Amniotic stem cell (primary cell): ENCODE results near the gene NR5A1.

Experiments
- DNase-seq: peaks from one replicate; lab custom pipeline; 2025; lab: John Stamatoyannopoulos, UW

NR5A1 gene

GRCh38 chr9:124480621-124480981 is 26.6 kb downstream of the NR5A1 start:
- DNase-seq, result no peak

- DNase-seq, result no peak
These were observed 27.1 kb downstream of the NR5A1 start for GRCh38 chr9:124479947-124480620.

- DNase-seq, result no peak
These were observed 27.8 kb downstream of the NR5A1 start for GRCh38 chr9:124479371-124479770.

GRCh38 chr9:124478354-124478753 is 28.8 kb downstream of the NR5A1 start:
- no peak for DNase-seq

GRCh38 chr9:124477648-124478285 is 29.4 kb downstream of the NR5A1 start:
- no peak for DNase-seq

GRCh38 chr9:124477211-124477647 is 30.0 kb downstream of the NR5A1 start:
- DNase-seq, result no peak

- DNase-seq, result no peak
These were observed 31.1 kb downstream of the NR5A1 start for GRCh38 chr9:124475868-124476690.

- DNase-seq, result no peak
These were observed 31.9 kb downstream of the NR5A1 start for GRCh38 chr9:124475158-124475867.

- DNase-seq, result no peak
These were observed 33.0 kb downstream of the NR5A1 start for GRCh38 chr9:124474151-124474550.

GRCh38 chr9:124473310-124473709 is 33.9 kb downstream of the NR5A1 start:
- no peak for DNase-seq

- no peak for DNase-seq
These were observed 34.4 kb downstream of the NR5A1 start for GRCh38 chr9:124472770-124473169.

GRCh38 chr9:124471761-124472160 is 35.4 kb downstream of the NR5A1 start:
- DNase-seq, result no peak

GRCh38 chr9:124470726-124471125 is 36.5 kb downstream of the NR5A1 start:
- no peak for DNase-seq

GRCh38 chr9:124470306-124470705 is 36.9 kb downstream of the NR5A1 start:
- no peak for DNase-seq

- DNase-seq, result no peak
These were observed 38.0 kb downstream of the NR5A1 start for GRCh38 chr9:124469011-124469832.

- no peak for DNase-seq
These were observed 39.0 kb downstream of the NR5A1 start for GRCh38 chr9:124468061-124468740.

- DNase-seq, result no peak
These were observed 39.7 kb downstream of the NR5A1 start for GRCh38 chr9:124467410-124468060.

- no peak for DNase-seq
These were observed 41.5 kb downstream of the NR5A1 start for GRCh38 chr9:124465736-124466135.

- DNase-seq, result no peak
These were observed 44.5 kb downstream of the NR5A1 start for GRCh38 chr9:124462739-124463138.

GRCh38 chr9:124458441-124458840 is 48.8 kb downstream of the NR5A1 start:
- no peak for DNase-seq
